HFF-Myc (cell line): ENCODE results near the gene ZNF853.

Source experiments
- DNase-seq: peaks from one replicate; pipeline ENCODE4 v3.0.0-alpha.2; 2011; ENCODE audit warnings: low read depth; ENCODE audit errors: extremely low read depth
- H3K4me3 ChIP-seq: replicated peaks from 2 replicates; pipeline ENCODE4 v1.5.1; 2011; ENCODE audit warnings: low read depth, mild to moderate bottlenecking, control low read depth, low read length
- TF ChIP-seq, protein P1 (sequence below): IDR thresholded peaks from 2 replicates; pipeline ENCODE4 v1.5.1; 2012; ENCODE audit warnings: mild to moderate bottlenecking, low read depth, low read length, control low read depth; ENCODE audit errors: missing control alignments

The ZNF853 gene

DNA sequence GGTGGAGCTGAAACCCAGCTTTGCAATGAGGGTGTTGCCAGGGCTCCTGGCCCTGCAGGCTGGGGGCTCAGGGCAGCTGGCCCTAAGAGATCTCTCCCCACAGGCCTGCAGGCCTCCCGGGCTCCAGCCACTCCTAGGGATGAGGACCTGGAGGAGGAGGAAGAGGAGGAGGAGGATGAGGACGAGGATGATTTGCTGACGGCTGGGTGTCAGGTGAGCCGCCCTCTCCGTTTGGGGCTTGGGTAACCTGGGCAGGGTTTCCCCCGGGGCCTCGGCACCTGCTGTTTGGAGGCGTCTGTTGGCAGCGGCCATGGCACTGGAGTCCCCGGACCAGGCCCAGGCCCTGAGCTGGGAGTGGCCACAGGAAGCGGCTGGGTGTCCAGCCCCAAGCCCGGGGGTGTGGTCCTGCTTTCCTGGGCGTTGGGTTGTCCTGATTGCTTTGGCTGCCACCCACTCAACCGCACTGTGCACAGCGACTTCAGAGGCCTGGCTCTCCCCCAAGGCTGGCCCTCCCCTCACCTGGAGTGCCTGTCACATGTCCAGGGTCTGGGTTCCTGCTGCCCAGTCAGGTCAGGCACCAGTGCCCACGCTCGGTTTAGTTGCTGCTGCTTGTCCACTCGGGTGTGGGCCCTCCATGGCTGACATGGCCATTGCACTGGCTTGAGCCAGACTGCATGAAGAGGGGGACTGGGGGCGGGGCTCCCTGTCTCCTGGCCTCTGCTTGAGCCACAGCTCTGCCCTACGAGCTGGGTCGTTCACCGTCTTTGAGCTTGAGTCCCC lies 27.6 kb downstream of the ZNF853 start:
- H3K4me3 ChIP-seq: no peak overlapping the region
- TF ChIP-seq, protein P1, sequence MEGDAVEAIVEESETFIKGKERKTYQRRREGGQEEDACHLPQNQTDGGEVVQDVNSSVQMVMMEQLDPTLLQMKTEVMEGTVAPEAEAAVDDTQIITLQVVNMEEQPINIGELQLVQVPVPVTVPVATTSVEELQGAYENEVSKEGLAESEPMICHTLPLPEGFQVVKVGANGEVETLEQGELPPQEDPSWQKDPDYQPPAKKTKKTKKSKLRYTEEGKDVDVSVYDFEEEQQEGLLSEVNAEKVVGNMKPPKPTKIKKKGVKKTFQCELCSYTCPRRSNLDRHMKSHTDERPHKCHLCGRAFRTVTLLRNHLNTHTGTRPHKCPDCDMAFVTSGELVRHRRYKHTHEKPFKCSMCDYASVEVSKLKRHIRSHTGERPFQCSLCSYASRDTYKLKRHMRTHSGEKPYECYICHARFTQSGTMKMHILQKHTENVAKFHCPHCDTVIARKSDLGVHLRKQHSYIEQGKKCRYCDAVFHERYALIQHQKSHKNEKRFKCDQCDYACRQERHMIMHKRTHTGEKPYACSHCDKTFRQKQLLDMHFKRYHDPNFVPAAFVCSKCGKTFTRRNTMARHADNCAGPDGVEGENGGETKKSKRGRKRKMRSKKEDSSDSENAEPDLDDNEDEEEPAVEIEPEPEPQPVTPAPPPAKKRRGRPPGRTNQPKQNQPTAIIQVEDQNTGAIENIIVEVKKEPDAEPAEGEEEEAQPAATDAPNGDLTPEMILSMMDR: no peak
- DNase-seq: no peak

DNA sequence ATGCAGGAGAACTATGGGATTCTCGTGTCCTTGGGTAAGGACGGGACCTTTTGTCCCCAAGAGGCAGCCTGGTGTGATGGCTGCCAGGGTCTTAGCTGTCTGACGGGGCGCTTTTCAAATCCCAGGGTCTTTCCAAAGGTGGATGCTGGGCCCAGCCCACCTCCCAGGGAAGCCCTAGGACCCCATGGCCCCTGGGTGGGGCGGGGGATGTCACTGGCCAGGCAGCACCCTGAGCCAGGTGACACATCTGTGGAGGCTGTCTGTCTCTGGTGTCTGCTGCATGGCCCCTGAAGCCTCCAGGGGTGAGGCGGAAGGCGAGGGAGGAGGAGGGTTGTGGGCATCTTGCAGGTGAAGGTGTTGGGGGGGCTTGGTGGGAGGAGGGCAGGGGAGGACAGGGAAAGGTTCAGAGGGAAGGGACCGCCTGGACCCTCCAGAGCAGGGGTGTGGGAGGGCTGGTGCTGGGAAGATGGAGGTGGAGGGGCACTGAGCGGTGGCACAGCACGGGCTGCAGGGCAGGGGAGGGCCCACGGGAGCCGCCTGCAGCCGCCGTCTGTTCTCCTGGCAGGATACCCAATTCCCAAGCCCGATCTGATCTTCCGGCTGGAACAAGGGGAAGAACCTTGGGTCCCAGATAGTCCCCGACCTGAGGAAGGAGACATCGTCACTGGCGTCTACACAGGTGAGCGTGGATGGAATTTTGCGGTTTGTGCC lies 28.7 kb downstream of the ZNF853 start:
- TF ChIP-seq, protein P1: no peak
- H3K4me3 ChIP-seq: no peak overlapping the region
- DNase-seq: no peak

DNA sequence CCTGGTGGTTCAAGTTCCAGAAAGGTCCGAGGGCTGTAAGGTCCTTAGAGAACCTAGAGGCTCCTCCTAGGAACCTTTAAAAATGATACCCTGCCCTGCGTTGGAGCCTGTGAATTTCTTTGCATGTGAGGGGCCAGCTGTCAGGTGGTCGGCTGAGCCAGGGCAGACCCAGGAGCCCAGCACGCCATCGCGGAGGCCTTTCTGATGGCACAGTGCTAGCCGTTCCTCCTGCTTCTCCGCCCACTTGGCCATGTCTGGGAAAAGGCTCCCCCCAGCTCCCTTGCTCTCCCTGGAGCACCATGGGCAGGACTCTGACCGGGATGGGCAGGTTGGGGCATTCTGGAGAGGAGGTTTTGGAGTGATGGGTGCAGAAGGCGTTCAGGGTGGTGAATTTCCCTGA lies 29.3 kb downstream of the ZNF853 start:
- DNase-seq: no peak
- TF ChIP-seq, protein P1: no peak
- H3K4me3 ChIP-seq: no peak overlapping the region

DNA sequence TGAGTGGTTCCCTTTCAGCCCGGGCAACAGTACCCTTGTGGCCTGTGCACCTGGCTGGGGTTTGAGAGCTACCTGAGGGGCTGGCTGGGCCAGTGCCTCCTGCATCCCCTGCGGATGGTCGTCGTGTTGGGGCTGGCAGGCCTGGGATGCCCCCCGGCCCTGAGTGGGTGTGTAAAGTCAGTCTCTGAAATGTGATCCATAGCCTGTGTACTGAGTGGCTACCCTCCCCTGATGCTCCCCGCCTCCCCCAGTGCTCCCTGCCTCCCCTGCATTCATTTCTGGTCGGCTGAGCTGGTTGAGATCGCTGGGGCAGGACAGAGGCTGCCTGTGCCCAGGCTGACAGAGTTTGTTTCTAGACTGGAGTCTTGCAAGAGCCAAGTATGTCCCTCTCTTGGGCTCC lies 31.1 kb downstream of the ZNF853 start:
- TF ChIP-seq, protein P1: no peak
- no peak overlapping the region for H3K4me3 ChIP-seq
- DNase-seq: no peak

DNA sequence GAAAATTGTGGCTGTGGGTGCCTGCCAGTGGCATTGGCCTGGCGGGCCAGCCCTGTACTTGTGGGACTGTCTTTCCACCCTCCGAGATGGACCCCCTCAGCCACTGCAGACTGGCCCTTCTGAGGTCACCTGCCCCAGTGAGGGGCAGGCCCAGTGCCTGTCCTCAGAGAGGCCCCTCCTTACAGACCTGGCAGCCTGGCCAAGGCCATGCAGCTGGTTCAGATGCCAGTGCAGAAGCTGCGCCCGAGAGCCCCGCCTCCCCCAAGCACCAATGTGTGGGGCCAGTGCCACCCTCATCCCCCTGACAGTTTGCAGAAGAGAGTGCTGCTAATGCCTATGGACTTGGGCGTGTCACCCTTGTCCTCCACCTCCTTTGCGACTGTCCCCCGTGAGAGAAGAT lies 31.7 kb downstream of the ZNF853 start:
- no peak overlapping the region for H3K4me3 ChIP-seq
- no peak for DNase-seq

DNA sequence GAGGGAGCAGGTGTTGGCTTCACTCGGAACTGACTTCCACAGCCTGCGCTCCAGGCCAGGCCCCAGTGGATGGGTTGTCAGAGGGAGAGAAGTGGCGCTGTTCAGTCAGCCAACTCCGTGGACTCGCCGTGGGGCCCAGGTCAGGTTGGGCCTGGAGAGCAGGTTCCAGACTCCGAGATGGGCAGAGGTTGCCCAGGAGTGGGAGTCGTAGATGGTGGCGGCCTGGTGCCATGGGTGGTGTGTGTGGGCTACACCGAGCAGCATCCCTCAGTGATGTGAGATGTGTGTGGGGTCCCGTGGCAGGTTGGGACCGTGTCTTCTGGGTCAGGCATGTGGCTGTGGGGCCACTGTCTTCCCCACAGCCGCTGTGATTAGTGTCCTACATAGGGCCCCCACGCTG lies 32.1 kb downstream of the ZNF853 start:
- H3K4me3 ChIP-seq: no peak overlapping the region
- no peak for DNase-seq
- TF ChIP-seq, protein P1: no peak

More for the DNA sequence above, 31.7 kb downstream of the ZNF853 start:
- TF ChIP-seq, protein P1: no peak
